ENCODE measurements around the gene MAP1LC3B2.

Gene MAP1LC3B2

DNA sequence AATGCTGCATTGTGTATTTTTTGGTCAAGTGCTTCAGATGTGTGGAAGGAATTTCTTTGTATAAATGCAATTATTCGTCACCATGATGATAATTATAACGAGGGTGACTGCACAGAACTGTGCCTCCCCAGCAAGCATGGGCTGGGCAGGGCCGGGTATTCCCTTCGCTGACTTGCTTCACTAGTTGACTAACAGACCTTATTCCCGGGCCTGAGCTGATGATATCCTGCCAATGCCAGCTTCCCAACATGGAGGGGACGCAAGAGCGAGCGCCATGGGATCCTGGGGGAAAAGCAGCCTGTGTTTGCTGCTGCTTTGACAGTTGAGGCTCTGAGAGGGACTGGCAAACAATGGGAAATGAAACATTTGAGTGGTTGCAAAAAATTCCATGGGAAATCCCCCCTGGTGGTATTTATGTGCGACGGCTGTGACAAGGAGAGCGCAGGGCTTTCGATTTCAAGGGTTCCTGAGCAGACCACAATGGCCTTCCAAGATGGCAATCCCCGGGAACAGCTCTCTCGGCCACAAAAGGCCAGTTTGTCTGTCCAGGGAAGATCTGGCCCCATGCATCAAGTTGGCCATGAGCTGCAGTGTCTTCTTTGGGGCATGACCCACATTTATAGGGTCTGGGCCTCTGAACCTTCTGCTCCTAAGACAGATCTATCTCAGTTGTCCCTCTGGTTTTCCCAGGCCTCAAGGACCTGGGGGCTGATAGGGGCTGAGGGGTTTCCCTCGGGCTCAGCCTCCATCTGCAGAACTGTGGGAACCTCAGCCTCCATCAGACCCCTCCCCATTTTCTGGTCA lies 21.9 kb upstream of the MAP1LC3B2 start:
- no peak for DNase-seq (ENCODE audit: low spot score)
- Histone ChIP-seq H3K9me3 (ENCODE audit: severe bottlenecking) (no peaks in the 10 kb centered on the region), H3K27ac (ENCODE audit: poor library complexity, severe bottlenecking) (no peak overlapping the region), H3K27me3 (ENCODE audit: insufficient read depth, poor library complexity, severe bottlenecking) (no peaks in the 10 kb centered on the region), H3K4me1 (ENCODE audit: insufficient read depth, poor library complexity, severe bottlenecking) (peaks cover 5% of the 10 kb centered on the region), H3K36me3 (ENCODE audit: low read depth) (no peaks in the 10 kb centered on the region), H3K4me3 (ENCODE audit: severe bottlenecking) (no peak overlapping the region)
- TF ChIP-seq, protein P1, sequence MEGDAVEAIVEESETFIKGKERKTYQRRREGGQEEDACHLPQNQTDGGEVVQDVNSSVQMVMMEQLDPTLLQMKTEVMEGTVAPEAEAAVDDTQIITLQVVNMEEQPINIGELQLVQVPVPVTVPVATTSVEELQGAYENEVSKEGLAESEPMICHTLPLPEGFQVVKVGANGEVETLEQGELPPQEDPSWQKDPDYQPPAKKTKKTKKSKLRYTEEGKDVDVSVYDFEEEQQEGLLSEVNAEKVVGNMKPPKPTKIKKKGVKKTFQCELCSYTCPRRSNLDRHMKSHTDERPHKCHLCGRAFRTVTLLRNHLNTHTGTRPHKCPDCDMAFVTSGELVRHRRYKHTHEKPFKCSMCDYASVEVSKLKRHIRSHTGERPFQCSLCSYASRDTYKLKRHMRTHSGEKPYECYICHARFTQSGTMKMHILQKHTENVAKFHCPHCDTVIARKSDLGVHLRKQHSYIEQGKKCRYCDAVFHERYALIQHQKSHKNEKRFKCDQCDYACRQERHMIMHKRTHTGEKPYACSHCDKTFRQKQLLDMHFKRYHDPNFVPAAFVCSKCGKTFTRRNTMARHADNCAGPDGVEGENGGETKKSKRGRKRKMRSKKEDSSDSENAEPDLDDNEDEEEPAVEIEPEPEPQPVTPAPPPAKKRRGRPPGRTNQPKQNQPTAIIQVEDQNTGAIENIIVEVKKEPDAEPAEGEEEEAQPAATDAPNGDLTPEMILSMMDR (IDR thresholded peaks at IDR 0.05; ENCODE audit: poor library complexity, severe bottlenecking), result no peak
- ATAC-seq (ENCODE audit: low read depth), result no peak

- DNase-seq (ENCODE audit: low spot score) (no peak), ATAC-seq (ENCODE audit: low read depth) (no peak)
- no peaks in the 10 kb centered on the region for H3K36me3 ChIP-seq (ENCODE audit: low read depth)
- no peak overlapping the region for H3K4me3 ChIP-seq (ENCODE audit: severe bottlenecking)
- peaks cover 5% of the 10 kb centered on the region for H3K4me1 ChIP-seq (ENCODE audit: insufficient read depth, poor library complexity, severe bottlenecking)
- TF ChIP-seq, protein P1 (IDR thresholded peaks at IDR 0.05; ENCODE audit: poor library complexity, severe bottlenecking), result no peak
- H3K27ac ChIP-seq (ENCODE audit: poor library complexity, severe bottlenecking), result no peak overlapping the region
- H3K9me3 ChIP-seq (ENCODE audit: severe bottlenecking), result no peaks in the 10 kb centered on the region
- H3K27me3 ChIP-seq (ENCODE audit: insufficient read depth, poor library complexity, severe bottlenecking), result no peaks in the 10 kb centered on the region
These were observed 21.0 kb upstream of the MAP1LC3B2 start for GRCh38 chr12:116538076-116538591.

DNA sequence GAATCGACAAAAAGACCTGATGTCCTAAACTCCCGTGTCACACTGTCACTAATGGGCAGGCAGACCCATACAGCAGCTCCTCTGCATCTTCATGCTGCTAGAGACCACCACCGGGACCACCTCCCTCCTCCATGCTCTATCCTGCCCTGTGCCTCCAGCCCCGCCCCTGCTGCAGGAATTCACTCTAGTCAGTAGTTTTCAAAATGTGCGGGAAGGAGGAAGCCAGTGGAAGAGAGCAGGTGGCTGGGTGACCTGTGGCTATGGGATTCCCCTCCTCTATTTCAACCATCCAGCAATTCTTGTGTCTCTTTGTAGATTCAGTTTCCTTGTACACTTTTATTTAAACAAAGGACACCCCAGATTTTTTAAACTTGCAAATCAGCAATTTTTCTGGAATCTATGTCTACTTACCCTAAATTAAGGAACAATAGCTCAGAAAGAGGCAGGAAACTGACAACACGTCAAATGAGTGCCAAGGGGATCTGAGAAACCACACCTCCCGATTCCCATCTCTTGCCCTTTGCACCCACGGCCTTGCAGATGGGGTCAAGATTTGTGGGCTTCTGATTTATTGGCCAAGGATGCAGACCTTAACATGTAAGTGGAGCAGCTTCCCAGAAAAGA lies 20.4 kb upstream of the MAP1LC3B2 start:
- DNase-seq (ENCODE audit: low spot score) (no peak), ATAC-seq (ENCODE audit: low read depth) (no peak)
- TF ChIP-seq, protein P1 (IDR thresholded peaks at IDR 0.05; ENCODE audit: poor library complexity, severe bottlenecking), result no peak
- Histone ChIP-seq H3K4me3 (ENCODE audit: severe bottlenecking) (no peak overlapping the region), H3K27ac (ENCODE audit: poor library complexity, severe bottlenecking) (no peak overlapping the region), H3K9me3 (ENCODE audit: severe bottlenecking) (no peaks in the 10 kb centered on the region), H3K4me1 (ENCODE audit: insufficient read depth, poor library complexity, severe bottlenecking) (peaks cover 5% of the 10 kb centered on the region), H3K36me3 (ENCODE audit: low read depth) (no peaks in the 10 kb centered on the region), H3K27me3 (ENCODE audit: insufficient read depth, poor library complexity, severe bottlenecking) (no peaks in the 10 kb centered on the region)

DNA sequence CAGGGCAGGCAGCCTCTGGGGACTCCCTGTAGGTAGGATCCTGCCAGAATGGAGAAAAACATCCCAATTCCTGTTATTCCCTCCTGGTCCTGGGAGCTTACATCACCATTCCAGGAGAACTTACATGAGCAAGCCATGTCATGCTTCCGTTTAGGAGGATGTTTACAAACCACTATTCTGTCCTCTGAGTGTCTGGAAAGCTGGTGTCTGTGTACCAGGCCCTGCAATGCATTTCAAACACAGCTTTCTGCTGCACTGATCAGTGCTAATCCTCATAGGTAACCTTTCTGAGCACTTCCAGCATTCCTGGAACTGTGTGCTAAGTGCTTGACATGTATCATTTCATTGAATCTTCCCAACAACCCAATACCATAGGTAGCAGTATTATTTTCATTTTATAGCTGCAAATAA lies 19.8 kb upstream of the MAP1LC3B2 start:
- Histone ChIP-seq H3K9me3 (ENCODE audit: severe bottlenecking) (no peaks in the 10 kb centered on the region), H3K36me3 (ENCODE audit: low read depth) (no peaks in the 10 kb centered on the region), H3K27ac (ENCODE audit: poor library complexity, severe bottlenecking) (no peak overlapping the region), H3K4me1 (ENCODE audit: insufficient read depth, poor library complexity, severe bottlenecking) (peaks cover 5% of the 10 kb centered on the region), H3K4me3 (ENCODE audit: severe bottlenecking) (no peak overlapping the region), H3K27me3 (ENCODE audit: insufficient read depth, poor library complexity, severe bottlenecking) (no peaks in the 10 kb centered on the region)
- ATAC-seq (ENCODE audit: low read depth) (peak; percentile 61), DNase-seq (ENCODE audit: low spot score) (no peak)
- TF ChIP-seq, protein P1 (IDR thresholded peaks at IDR 0.05; ENCODE audit: poor library complexity, severe bottlenecking), result no peak
